GM19240 (cell line): ENCODE results near the gene ABCA7.
A peak's percentile ranks its signal among the peaks of the same experiment; 100 is the strongest.
"Not testable (repeated sequence)": the region's sequence is repeated elsewhere in the genome, so short reads cannot be mapped to it uniquely, and the experiment has no call there.

ENCODE experiments used
- DNase-seq: peaks from one replicate; pipeline ENCODE4 v3.0.0; 2011; ENCODE audit warnings: low spot score; ENCODE audit not compliant: insufficient read length

The ABCA7 gene

DNA sequence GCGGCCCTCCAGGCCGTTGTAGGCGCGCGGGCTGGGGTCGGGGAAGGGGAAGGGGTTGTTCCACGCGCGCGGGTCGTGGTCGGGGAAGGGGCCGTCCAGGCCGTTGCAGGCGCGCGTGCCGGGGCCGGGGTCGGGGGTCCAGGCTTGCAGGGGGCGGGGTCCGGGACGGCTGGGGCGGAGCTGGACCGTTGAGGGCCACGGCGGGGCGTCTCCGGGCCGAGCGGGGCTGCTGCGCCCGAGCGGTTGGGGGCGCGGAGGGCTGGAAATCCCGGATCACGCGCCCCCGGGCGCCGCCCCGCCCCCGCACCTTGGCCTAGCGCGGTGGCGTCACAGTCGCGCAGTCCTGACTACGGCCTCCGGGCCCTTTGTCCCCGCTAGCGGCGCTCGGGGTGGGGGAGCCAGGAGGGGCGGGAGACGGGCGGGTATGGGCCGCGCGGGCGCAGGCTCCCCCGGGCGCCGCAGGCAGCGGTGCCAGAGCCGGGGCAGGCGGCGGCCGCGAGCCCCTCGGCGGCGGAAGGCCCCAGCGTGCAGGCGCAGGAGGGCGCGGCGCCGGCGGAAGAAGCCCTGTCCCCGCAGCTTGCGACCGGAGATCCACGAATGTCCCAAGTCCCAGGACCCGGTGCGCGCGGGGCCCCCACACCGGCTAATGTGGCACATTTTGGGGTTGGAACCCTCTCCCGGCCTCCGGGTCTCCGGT is 64.6 kb downstream of the ABCA7 start:
- DNase-seq, result peak; percentile 88

- DNase-seq, result peak; percentile 62
These were observed 65.3 kb downstream of the ABCA7 start for GRCh38 chr19:1105008-1105872.

DNA sequence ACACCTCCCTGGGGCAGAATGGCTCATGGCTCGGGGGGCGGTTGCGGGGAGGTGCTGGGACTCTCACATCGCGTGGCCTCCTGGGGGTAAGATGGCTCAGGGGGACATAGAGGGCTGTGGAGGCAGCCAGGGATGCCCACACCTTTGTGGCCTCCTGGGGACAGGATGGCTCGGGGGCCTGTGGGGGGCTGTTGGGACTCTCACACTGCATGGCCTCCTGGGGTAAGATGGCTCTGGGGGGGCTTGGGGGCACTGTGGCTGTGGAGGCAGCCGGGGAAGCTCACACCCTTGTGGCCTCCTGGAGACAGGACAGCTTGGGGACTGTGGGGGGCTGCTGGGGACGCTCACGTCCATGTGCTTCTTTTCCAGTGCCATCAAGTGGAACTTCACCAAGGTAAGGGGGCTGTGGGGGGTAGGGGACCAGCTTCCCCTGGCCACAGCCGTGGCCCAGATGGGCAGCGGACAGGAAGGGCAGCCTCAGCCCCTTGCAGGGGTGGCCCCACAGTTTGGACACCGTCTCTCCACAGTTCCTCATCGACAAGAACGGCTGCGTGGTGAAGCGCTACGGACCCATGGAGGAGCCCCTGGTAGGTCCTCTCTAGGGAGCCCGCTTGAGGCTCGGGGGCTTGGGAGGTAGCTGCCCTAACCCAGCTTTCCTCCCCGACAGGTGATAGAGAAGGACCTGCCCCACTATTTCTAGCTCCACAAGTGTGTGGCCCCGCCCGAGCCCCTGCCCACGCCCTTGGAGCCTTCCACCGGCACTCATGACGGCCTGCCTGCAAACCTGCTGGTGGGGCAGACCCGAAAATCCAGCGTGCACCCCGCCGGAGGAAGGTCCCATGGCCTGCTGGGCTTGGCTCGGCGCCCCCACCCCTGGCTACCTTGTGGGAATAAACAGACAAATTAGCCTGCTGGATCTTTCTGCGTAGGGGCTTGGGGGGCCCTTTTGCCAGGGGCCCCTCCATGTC is 66.2 kb downstream of the ABCA7 start:
- no peak for DNase-seq

- DNase-seq, result no peak
These were observed 67.1 kb downstream of the ABCA7 start for GRCh38 chr19:1106841-1107660.

GRCh38 chr19:1107661-1108261 is 67.9 kb downstream of the ABCA7 start:
- DNase-seq, result no peak

GRCh38 chr19:1108291-1109031 is 68.6 kb downstream of the ABCA7 start:
- no peak for DNase-seq

DNA sequence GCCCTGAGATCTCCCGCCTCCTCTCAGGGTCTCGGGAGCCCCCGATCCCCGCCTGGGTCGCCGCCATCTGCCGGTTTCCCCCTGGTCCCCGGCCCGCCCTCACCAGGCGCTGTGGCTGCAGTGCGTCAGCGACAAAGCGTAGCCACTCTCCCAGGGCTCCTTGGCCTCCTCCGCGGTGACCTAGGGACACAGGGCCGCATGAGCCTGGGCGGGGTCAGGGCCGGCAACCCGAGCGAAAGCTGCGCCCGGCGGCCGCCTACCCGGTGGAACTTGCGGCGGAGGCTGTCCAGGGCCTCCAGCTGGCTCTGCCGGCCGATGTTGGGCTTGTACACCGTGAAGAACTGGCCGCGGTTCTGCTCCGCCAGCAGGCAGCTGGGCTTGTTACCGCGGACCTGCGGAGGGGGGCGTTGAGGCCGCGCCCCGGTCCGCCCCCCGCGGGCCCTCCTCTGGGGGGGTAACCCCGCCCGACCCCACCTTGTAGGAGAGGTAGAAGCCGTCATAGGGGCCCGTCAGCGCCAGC is 69.2 kb downstream of the ABCA7 start:
- no peak for DNase-seq

DNA sequence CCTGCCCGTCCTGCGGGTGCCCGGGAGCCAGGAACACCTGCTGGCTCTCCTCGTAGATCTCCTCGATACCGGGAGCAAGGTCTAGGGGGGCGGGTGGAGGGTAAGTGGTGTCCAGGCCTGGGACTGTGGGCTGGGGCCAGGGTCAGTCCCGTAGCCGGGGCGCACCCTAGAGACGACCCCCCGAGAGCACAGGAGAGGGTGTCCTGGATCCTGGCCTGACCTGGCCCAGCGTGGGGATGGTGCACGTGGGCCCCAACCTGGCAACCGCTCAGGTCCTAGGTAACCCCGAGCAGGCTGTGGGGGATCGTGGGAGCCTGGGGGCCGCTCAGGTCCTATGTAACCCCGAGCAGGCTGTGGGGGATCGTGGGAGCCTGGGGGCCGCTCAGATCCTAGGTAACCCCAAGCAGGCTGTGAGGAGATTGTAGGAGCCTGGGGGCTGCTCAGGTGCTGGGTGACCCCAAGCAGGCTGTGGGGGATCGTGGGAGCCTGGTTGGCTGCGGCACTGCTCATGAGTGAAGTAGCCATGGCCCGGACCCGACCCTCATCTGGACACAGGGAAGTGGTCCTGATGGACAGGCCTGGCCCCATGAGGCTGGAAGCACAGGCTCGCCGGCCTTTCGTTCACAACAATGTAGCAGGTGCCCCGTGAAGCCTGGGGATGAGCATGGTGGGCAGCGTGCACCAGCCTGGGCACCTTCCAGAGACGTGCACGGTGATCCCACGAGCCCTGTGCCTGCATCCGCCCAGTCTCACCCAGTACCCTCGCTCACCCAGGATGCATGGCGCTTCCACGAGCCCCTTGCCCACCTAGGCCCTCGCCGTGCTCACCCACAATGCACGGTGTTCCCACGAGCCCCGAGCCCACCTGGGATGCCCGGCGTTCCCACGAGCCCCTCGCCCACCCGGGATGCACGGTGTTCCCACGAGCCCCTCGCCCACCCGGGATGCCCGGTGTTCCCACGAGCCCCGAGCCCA is 70.1 kb downstream of the ABCA7 start:
- no peak for DNase-seq

- DNase-seq, result no peak
These were observed 71.1 kb downstream of the ABCA7 start for GRCh38 chr19:1110809-1111640.

DNA sequence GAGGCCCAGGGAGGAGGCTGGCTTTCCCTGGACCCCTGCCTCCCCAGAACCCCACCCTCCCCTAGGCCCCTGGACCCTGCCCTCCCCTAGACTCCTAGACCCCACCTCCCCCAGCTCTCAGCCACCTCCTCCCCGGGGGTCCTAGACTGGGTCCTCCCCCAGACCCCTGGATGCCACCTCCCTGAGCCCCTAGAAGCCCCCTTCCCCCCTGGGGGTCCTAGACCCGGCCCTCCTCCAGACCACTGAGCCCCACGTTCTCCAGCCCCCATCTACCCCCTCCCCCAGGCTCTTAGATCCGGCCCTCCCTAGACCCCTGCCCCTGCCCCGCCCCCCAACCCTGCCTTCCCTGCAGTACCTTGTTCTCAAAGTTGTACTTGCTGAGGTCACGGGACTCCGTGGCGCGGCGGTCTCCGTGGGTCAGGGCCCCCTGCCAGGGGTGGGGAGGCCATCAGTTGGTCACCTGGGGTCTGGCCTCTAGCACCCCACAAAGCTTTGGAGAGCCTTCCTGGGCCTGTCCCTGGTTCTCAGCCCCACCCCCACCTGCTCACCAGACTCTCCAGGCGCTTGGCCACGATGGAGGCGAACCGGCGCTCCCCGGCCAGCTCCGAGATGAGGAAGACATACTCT is 71.8 kb downstream of the ABCA7 start:
- DNase-seq, result no peak

DNA sequence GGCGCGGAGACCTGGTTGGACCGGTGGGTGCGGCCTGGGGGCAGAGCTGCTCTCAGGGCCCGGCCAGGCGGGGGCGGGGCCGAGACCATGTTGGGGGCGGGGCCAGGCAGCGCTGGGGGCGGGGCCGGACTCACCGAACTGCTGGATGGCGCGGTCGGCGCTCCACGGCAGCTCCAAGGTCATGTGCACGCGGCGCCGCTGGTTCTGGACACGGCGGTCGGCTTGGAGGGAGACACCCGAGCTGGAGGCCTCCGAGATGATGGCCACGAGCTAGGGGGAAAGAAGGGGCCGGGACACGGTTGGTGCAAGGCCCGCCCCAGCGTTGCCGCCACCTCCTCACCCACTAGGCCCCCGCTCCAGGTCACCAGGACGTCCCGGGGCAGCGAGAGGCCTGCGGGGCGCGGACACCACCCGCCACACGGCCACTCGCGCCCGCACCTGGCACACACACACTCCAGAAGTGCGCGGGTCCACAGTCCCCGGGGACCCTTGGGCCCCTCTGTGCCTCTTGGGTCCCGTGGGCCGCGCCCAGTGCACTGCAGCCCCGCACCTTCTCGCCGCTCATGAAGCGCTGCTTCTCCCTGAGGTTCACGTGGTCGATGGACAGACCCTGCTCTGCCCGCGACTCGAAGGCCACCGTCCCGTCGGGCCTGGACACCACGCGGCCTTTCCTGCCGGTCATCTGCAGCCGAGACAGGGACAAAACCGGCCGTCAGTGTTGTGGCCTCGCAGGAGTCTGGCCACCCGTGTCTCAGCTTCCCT is 72.5 kb downstream of the ABCA7 start:
- DNase-seq, result no peak

DNA sequence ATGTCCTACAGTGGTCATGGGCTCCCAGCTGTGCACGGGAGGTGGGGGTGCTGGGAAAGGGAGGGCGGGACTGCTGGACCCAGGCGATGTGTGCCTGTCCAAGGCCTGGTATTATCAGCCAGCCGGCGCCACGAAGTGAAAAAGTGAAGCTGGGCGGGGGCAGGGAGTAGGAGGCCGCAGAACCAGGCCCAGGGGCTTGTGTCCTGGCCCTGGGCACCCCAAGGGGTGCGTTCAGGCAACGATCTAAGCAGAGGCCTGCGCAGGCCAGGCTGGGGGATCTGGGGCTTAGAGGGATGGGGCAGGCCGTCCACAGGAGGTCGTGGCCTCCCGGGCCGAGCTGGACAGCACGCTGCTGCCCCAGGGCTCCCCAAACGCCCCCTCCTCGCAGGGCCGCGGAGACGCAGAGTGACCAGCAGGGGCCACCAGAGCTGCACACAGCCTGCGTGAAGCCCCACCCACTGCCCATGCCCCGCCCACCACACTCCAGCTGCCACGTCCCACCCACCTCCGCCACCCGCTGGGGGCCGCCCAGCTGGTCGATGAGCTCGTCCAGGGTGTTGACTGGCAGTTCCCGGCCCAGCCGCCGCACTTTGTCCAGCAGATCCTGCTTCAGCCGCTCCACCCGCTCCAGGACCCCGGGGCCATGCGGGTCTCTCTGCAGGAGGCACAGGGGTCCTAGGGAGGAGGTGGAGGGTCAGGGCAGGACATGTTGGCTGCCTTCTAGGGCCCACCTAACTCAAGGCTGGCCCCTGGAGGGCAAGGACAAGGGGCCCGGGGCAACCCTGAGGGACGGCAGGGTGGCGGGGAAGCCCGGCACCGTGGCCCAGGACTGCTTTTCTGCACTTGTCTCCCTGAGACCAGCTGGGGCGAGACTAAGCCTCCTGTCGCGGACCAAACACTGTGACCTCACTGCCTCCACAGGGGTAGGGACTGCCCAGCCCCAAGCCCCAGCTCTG is 73.4 kb downstream of the ABCA7 start:
- DNase-seq, result peak; percentile 99

GRCh38 chr19:1113986-1114483 is 74.1 kb downstream of the ABCA7 start:
- no peak for DNase-seq

- not testable (repeated sequence) for DNase-seq
These were observed 74.8 kb downstream of the ABCA7 start for GRCh38 chr19:1114728-1115127.
